ENCODE measurements around the gene YWHAB.
A peak's percentile ranks its signal among the peaks of the same experiment; 100 is the strongest.
"Not testable (repeated sequence)": the region's sequence is repeated elsewhere in the genome, so short reads cannot be mapped to it uniquely, and the experiment has no call there.

The YWHAB gene

GRCh38 chr20:44869471-44869870 lies 16.0 kb upstream of the YWHAB start:
- no peak for DNase-seq

- not testable (repeated sequence) for DNase-seq
Observed at GRCh38 chr20:44882360-44882759, 3.1 kb upstream of the YWHAB start.

DNA sequence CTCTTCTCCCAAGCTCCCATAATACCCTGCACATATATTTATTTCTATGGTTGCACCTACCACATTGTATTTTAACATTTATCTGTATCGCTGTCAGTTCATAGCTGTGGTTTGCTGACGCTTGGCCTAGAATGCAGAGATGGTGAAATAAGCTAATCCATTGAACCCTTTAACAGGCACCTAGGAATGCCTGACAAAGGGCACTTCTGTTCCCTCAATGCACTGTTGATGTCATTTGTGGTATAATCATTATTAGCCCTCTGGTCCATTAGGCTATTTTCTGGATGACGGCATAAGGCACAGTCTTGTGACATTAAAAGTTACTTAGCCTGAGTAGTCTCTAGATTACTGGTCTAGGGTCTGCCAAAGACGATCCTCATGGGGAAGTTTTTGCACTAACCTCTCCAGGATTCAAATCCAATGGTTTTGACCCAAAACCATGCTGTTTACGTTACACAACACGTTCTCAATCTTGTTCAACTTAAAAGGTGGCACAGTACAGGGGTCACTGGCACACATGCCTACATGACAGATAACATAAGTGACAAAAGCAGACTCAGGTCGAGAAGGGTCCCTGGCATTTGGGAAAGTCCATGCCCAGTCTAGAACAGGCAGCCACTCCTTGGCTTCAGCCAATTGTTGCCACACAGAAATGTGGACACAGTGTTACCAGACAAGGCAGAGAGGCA lies 2.1 kb upstream of the YWHAB start:
- DNase-seq: no peak

DNA sequence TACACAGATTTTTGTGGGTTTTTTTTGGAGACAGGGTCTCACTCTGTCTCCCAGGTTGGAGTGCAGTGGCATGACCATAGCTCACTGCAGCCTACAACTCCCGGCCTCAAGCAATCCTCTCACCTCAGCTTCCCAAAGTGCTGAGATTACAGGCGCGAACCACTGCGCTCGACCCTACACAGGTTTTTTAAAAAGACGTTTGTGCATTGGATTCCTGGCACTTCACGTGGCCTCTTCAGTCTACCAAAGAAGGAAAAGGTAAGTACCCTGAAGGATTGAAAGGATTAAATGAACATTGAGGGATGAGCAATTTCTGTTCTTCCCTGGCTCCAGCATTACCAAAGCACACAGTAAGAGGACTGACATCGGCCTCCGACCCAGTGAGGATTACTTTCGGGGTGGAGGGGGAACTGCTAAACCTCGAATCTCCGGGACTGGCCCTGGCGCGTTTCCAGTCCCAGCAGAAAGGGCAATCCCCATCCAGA lies 556 bp upstream of the YWHAB start:
- DNase-seq: no peak

DNA sequence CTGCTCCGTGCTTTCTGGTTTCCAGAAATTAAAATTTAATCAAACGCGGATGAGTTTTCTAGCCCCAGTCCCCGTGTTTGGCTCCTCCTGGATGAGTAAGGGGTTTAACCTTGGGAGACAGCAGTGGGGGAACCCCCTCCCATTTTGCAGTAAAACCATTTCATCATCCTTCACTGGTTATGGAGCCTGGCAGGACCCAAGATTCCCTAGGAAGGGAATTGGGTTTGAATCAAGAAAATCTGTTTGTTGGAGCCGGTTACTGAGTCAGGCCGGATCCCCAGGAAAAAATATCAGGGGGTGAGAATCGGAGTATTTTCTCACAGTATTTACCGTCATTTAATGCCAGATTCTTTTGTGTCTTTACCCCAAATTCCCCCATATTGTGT lies 754 bp downstream of the YWHAB start:
- no peak for DNase-seq

DNA sequence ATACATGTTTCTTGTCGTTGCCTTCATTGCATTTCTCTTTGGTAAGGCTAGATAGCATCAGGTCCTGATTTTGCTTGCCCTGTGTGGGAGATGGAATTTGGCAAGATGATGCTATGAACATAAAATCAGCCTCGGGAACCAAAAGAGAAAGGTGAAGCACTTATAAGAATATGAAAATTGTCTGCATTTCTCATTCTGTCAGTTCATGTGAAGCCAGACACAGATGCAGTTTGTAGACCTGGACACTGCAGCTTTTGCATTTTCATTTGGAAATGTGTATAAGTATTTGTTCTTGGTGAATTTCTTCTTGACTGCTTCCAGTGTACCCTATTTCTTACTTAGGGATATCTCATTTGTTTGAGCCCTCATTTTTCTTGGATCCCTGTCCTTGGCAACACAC lies 1.3 kb downstream of the YWHAB start:
- no peak for DNase-seq

GRCh38 chr20:44887466-44887865 lies 2.0 kb downstream of the YWHAB start:
- DNase-seq: no peak

- no peak for DNase-seq
Observed at GRCh38 chr20:44888226-44889103, 3.0 kb downstream of the YWHAB start.

DNA sequence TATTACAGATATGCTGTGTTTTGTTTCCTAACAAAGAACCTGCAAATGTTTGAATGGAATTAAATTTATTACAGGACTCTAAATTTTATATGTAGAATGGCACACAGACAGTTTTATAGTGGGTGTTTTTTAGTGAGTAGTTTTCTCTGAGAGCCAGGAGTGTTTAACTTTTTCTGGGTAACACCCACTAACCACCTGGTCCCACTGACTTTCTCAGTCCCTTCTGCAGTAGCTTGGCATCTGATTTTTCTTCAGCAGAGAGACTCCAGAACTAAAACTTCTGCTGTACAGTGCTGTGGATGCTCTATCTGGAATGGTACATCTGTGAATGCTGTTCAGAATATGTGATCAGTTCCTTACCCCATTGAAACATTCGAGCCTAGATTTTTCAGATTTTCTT lies 6.3 kb downstream of the YWHAB start:
- no peak for DNase-seq

DNA sequence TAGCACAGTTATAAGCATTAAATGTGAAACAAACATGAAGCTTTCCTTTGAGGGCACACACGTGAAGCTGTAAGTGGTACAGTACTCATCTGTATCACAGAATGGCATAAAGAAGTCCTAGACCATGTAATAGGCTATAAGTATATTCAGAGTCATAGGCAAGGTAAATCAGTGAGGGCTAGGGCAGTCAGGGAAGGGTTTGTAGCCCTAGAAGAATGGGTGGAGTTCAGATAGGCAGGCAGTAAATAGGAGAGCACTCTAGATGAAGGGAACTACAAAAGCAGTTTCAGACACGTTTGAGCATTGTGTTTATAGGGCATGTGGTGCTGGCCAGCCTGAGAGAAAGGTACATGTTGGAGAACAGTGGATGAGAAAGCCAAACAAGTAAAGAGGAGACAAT lies 9.5 kb downstream of the YWHAB start:
- no peak for DNase-seq

- DNase-seq: no peak
Observed at GRCh38 chr20:44896583-44896982, 11.1 kb downstream of the YWHAB start.

DNA sequence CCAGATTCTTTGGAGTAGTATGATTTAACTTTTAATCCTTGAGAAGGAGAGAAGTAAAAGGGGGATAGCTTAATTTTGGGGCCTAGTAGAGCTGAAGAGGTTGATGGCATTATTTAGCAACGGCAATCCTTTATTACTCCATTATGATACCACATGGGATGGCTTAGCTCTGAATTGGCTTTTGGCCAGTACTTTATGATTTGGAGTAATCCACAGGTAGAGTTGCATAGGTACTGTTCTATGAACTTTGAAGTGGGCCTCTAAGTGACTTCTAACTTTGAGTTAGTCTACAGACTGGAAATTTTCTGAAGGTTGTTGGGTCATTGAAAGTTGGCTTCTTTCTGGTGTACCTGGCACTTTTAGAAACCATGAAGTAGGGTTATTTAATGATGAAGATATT lies 11.6 kb downstream of the YWHAB start:
- no peak for DNase-seq

DNA sequence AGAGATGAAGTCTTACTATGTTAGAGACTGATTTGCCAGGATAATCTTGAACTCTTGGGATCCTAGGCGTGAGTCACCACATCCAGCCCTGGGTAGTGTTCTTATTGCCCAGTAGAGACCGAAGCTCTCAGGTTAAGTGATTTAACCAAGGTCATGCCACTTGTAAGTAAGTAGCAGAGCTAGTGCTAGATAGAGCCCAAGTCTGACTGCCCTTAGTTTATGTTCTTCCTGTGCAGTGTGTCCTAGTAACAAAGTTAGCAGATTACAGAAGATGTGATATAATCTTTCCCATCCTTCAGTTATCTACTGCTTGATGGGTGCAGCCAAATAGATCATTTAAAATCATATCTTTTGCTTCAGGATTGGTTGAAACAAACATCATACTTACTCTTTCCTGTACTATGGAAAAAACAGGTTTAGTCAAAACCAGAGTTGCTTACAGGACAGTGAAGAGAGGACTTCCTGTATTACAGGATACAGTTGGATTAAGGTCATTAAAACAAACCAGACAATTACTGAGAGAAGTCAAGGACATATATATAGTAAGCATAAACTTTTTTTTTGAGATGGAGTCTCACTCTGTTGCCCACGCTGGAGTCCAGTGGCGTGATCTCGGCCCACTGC lies 14.8 kb downstream of the YWHAB start:
- DNase-seq: no peak

GRCh38 chr20:44901974-44902373 lies 16.5 kb downstream of the YWHAB start:
- DNase-seq: no peak

- no peak for DNase-seq
Observed at GRCh38 chr20:44904377-44904776, 18.9 kb downstream of the YWHAB start.

DNA sequence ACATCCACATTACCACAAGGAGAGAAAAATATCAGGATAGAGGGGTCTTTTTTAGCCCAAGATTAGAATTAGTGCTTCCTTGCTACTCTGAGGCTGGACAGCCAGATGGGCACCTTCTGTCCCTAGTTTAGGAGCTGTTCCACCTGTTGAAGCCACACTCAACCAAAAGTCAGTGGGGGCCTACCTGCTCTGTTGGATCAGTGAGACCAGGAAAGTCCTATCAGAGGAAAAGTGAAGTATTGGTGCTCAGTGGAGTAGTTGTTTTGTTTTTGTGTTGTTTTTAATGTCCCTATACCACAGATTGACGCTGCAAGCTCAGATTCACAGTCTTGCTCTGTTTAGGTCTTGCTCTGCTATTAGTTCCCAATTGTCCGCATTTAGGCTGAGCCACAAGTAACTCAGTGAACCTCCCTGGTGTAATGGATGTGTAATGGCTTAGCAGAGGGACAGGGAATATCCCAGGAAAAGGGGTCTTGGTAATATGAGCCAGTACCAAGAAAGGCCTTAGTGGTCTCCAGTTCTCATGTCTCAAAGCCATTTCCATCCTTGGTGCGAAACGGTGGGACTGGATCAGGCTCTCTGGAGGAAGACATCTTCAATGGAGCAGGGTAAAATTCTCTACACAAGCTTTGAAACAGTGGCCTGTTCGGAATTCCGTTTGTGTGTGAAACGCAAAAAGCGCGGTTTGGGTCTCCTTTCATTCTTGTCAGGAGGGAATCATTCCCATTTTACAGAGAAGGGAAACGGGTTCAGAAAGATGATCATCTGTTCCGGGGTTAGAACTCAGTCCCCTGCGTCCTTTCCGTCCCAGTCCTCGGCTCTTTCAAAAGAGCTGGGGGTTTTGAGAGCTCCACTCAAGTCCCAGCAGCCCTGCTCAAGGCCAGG lies 23.7 kb downstream of the YWHAB start:
- DNase-seq: no peak

- peak; percentile 47 for DNase-seq
Observed at GRCh38 chr20:44909872-44910689, 24.6 kb downstream of the YWHAB start, which contains the start of gene PABPC1L. Gene PABPC1L (plus strand): TSS chr20:44910060. CDS start chr20:44910144, 84 bp downstream.

DNA sequence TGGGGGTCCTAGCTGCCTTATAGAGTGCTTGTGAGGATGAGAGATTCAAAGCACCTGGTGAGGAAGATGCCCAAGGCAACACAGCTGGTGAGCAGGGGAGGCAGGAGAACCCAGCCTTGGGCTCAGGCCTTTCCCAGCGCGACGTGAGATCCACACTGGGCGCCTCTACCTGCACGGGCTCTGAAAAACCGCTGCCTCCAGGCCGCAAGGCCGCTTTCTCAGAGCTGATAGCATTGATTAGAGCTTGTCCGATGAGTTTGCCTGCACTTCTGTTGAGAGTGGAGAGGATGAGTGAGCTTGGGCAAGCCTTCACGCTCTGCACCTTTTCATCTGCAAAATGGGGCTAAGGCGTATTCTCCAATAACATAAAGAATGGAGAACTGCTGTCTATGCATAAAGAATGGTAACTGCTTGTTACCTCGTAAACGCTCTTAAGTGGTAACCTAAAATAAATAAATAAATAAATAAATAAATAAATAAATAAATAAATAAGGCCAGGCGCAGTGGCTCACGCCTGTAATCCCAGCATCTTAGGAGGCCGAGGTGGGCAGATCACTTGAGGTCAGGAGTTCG lies 25.3 kb downstream of the YWHAB start:
- no peak for DNase-seq

DNA sequence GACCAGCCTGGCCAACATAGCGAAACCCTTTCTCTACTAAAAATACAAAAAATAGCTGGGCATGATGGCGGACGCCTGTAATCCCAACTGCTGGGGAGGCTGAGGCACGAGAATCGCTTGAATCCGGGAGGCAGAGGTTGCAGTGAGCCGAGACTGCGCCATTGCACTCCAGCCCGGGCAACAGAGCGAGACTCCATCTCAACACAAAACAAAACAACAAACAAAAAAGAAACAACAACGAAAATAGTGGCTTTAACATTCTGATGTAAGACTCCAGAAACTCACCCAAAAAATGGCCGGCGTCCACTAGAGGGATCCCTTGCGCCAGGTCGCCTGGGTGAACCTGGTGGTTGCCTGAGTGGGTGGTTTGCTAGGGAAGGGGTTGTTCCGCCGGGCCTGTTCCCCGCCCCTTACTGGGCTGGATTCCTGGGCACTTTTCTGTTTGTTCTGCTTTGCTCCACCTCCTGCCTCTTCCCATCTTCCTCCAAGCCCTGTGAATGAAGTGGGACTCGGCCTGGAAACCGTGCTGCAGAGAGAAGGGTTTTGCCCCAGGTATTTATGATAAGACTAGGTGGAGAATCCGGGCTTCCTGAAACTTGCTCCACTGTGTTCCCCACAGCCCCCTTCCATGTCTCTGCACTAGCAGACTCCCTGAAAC lies 25.9 kb downstream of the YWHAB start:
- DNase-seq: peak; percentile 47

GRCh38 chr20:44912189-44912588 lies 26.7 kb downstream of the YWHAB start:
- DNase-seq: no peak

DNA sequence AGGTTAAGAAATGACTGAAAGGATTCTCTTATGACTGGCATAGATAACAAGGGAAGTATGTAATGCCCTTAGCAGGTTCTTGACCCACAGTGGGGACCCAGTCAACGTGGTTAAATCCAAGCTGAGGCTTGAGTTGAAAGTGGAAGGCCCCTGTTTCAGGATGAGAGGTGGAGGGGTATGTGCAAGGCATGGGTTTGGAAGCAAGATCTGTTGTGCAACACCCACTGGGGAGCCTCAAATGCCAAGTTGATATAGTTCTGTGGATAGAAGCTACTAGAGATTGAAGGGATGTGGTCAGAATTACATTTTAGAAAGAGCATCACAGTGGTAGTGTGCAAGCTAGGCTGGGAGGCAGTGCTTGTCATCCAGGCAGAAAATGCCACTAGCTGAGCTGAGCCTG lies 29.4 kb downstream of the YWHAB start:
- no peak for DNase-seq

Data from SHP77 treated with DMSO at 0.1 percent for 48 hours (cell line).